ENCODE data around the gene BTG1.

Gene BTG1

GRCh38 chr12:92124689-92125029, 21.0 kb downstream of the BTG1 start:
- Histone ChIP-seq H3K9me2 (ENCODE audit: low read depth, low read length) (no peaks in the 10 kb centered on the region), H3K79me2 (ENCODE audit: insufficient read depth, low read length) (peaks cover 15% of the 10 kb centered on the region), H3K27me3 (ENCODE audit: insufficient read depth, low read length) (no peaks in the 10 kb centered on the region), H3F3A (ENCODE audit: insufficient read depth, low read length) (no peaks in the 10 kb centered on the region), H3K36me3 (ENCODE audit: insufficient read depth, low read length) (peaks cover 6% of the 10 kb centered on the region; the same call in 1 of the 2 replicates), H3K4me3 (ENCODE audit: low read depth, low read length, poor library complexity, severe bottlenecking) (no peak overlapping the region), H3K9ac (ENCODE audit: low read length) (no peak overlapping the region), H3K9me3 (ENCODE audit: low read length) (no peaks in the 10 kb centered on the region), H3K4me2 (ENCODE audit: low read length) (no peak overlapping the region), H4K20me1 (ENCODE audit: insufficient read depth, low read length) (no peaks in the 10 kb centered on the region), H3K4me1 (ENCODE audit: insufficient read depth, low read length, severe bottlenecking) (peaks cover 12% of the 10 kb centered on the region), H3K27ac (ENCODE audit: low read depth, low read length, poor library complexity, severe bottlenecking) (no peak overlapping the region), H2AFZ (ENCODE audit: low read length) (no peak overlapping the region)
- TF ChIP-seq EZH2 (IDR thresholded peaks at IDR 0.05; ENCODE audit: borderline replicate concordance, low read length): no peak
- TF ChIP-seq, protein P1, sequence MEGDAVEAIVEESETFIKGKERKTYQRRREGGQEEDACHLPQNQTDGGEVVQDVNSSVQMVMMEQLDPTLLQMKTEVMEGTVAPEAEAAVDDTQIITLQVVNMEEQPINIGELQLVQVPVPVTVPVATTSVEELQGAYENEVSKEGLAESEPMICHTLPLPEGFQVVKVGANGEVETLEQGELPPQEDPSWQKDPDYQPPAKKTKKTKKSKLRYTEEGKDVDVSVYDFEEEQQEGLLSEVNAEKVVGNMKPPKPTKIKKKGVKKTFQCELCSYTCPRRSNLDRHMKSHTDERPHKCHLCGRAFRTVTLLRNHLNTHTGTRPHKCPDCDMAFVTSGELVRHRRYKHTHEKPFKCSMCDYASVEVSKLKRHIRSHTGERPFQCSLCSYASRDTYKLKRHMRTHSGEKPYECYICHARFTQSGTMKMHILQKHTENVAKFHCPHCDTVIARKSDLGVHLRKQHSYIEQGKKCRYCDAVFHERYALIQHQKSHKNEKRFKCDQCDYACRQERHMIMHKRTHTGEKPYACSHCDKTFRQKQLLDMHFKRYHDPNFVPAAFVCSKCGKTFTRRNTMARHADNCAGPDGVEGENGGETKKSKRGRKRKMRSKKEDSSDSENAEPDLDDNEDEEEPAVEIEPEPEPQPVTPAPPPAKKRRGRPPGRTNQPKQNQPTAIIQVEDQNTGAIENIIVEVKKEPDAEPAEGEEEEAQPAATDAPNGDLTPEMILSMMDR (IDR thresholded peaks at IDR 0.05; ENCODE audit: low read length): no peak

DNA sequence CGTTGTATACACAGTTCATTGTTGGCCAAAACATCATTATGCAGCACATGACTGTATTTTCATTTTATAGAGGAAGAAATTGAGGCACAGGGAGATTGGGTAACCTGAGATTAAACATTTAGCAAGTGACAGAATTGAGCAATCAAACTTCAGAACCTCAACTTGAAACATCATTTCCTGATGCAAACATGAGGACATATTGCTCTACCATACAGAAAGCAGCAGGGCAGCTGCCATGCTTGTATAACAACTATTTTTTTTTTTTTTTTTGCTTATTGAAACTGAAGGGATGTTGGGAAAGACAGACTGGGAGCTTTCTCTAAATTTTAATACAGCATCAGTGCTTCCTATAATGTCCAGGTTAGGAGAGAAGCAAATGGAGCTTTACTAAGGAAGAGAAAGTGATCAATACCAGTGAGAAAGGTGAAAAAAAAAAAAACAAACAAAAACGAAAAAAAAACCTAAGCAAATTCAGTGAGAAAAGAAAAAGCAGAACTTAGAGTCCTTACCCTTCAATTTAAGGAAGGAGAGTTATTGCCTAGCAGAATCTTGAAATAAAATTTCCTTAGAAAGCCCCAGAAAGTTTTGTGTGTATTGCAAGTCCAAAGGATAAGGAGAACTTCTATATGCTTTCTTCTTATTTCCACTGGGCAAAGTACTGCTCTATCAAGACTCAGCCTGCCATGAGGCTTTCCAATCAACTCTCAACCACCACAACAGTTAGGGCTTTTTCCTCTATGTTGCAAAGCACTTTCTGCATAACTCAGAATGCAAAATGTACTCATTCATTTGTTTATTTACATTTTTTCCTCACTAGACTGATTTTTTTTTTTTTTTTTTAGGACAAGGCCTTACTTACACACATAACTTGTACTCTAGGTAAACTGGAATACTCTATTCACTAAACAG, 21.6 kb downstream of the BTG1 start:
- Histone ChIP-seq H3K4me2 (ENCODE audit: low read length) (no peak overlapping the region), H3K9ac (ENCODE audit: low read length) (no peak overlapping the region), H3K27me3 (ENCODE audit: insufficient read depth, low read length) (no peaks in the 10 kb centered on the region), H3K4me3 (ENCODE audit: low read depth, low read length, poor library complexity, severe bottlenecking) (no peak overlapping the region), H3K36me3 (ENCODE audit: insufficient read depth, low read length) (peaks cover 7% of the 10 kb centered on the region; the same call in 1 of the 2 replicates), H3F3A (ENCODE audit: insufficient read depth, low read length) (no peaks in the 10 kb centered on the region), H3K9me3 (ENCODE audit: low read length) (no peaks in the 10 kb centered on the region), H3K9me2 (ENCODE audit: low read depth, low read length) (no peaks in the 10 kb centered on the region), H2AFZ (ENCODE audit: low read length) (no peak overlapping the region), H4K20me1 (ENCODE audit: insufficient read depth, low read length) (no peaks in the 10 kb centered on the region), H3K79me2 (ENCODE audit: insufficient read depth, low read length) (peaks cover 14% of the 10 kb centered on the region), H3K27ac (ENCODE audit: low read depth, low read length, poor library complexity, severe bottlenecking) (no peak overlapping the region), H3K4me1 (ENCODE audit: insufficient read depth, low read length, severe bottlenecking) (peaks cover 12% of the 10 kb centered on the region)
- TF ChIP-seq EZH2 (IDR thresholded peaks at IDR 0.05; ENCODE audit: borderline replicate concordance, low read length): no peak
- TF ChIP-seq, protein P1 (IDR thresholded peaks at IDR 0.05; ENCODE audit: low read length): no peak

GRCh38 chr12:92122941-92123779, 22.5 kb downstream of the BTG1 start:
- H3K4me1 ChIP-seq (ENCODE audit: insufficient read depth, low read length, severe bottlenecking): peaks cover 12% of the 10 kb centered on the region
- no peak overlapping the region for H3K4me2 ChIP-seq (ENCODE audit: low read length)
- H3K79me2 ChIP-seq (ENCODE audit: insufficient read depth, low read length): peaks cover 15% of the 10 kb centered on the region
- no peak overlapping the region for H3K27ac ChIP-seq (ENCODE audit: low read depth, low read length, poor library complexity, severe bottlenecking)
- no peaks in the 10 kb centered on the region for H3K9me3 ChIP-seq (ENCODE audit: low read length)
- H4K20me1 ChIP-seq (ENCODE audit: insufficient read depth, low read length): no peaks in the 10 kb centered on the region
- H3K36me3 ChIP-seq (ENCODE audit: insufficient read depth, low read length): peaks cover 8% of the 10 kb centered on the region; the same call in 1 of the 2 replicates
- no peak overlapping the region for H2AFZ ChIP-seq (ENCODE audit: low read length)
- H3K27me3 ChIP-seq (ENCODE audit: insufficient read depth, low read length): no peaks in the 10 kb centered on the region
- TF ChIP-seq, protein P1 (IDR thresholded peaks at IDR 0.05; ENCODE audit: low read length): no peak
- TF ChIP-seq EZH2 (IDR thresholded peaks at IDR 0.05; ENCODE audit: borderline replicate concordance, low read length): no peak
- no peak overlapping the region for H3K4me3 ChIP-seq (ENCODE audit: low read depth, low read length, poor library complexity, severe bottlenecking)
- no peaks in the 10 kb centered on the region for H3F3A ChIP-seq (ENCODE audit: insufficient read depth, low read length)
- H3K9ac ChIP-seq (ENCODE audit: low read length): no peak overlapping the region
- H3K9me2 ChIP-seq (ENCODE audit: low read depth, low read length): no peaks in the 10 kb centered on the region
